NCI-H2227 treated with DMSO at 0.1 percent for 48 hours (cell line): ENCODE measurements around the gene SSBP2.
"Not testable (repeated sequence)": the region's sequence is repeated elsewhere in the genome, so short reads cannot be mapped to it uniquely, and the experiment has no call there.

Source experiments
- DNase-seq: peaks from one replicate; lab custom pipeline; 2025; lab: John Stamatoyannopoulos, UW

Gene SSBP2

GRCh38 chr5:81525690-81526089 is 225.2 kb downstream of the SSBP2 start:
- no peak for DNase-seq

DNA sequence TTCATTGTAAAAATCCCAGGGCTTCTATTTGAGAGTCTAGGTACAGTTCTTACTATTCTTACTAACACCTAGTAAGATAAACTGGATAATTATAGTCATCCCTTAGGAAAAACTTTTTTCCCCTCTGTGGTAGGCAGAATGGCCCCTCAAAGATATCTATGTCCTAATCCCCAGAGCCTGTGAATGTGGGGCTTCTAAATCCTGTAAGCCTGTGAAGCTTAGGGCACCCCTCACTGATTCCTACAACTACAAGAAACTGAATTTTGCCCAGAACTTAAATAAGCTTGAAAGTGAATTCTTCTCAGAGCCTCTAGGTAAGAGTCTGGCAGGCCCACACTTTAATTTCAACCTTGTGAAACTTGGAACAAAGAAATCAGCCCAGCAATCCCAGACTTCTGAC is 226.9 kb downstream of the SSBP2 start:
- no peak for DNase-seq

DNA sequence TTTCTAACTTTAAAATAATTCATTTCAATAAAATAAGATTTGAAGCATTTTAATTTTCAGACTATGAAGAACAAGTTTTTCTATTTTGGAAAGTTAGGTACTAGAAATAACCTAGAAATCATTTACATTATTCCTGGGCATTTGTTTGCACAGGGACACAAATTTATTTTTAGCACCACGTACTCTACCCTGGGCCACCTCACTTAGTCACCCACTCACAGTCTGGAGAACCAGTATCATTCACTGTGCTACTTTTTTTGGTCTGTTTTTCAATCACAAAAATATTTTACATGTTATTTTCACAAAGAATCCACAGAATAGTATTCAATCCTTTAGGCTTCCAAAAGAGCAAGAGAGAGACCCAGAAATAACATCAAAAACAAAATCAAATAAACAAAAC is 228.3 kb downstream of the SSBP2 start:
- no peak for DNase-seq

- DNase-seq = no peak
These were observed 230.1 kb downstream of the SSBP2 start for GRCh38 chr5:81520769-81521168.

DNA sequence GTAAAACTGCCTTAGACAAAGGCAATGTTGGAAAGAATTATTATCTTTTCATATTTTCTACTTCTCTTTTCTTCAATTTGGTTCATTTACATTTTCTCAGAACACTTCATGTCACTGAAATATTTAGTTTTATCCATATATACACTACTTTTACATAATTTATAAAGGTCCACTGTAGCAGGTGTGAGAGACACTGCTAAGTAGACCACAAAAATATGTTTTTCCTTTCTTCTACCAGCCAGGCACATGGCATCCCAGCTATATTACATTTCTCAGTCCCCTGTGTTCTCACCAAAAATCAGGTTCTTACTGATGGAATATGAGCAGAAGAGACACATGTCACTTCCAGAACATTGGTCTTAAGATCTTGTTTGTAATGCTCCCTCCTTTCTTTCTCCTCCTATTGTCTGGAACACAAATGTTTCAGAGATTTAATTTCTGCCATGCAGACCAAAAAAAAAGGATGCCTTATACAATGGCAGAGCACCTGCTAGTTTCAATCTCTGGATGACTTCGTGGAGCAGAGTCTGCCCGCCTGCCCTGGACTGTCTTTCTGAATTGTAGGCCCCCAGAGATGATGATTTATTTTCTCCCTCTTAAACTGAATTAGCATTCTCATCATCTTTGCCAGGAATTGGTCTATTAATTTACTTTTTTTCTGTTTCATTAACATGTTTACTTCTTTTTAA is 231.5 kb downstream of the SSBP2 start:
- DNase-seq = no peak

DNA sequence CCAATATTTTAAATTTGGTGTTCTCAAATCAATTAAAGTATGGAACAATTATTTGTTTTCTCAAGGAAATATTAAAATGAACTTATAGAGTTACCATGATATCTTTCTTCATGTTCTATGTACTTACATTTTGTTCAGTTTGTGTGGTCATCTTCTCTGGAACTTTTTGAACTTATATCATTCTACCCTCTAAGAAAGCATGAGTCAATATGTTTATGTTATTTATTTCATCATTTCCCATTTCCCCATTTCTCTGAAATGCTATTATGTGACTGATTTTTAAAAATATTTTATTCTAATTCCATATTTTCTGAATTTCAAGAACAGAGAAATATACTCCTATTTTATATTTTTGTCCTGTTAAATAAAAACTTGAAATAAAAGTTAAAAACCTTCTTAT is 233.4 kb downstream of the SSBP2 start:
- no peak for DNase-seq

- DNase-seq = no peak
These were observed 234.8 kb downstream of the SSBP2 start for GRCh38 chr5:81516091-81516490.

DNA sequence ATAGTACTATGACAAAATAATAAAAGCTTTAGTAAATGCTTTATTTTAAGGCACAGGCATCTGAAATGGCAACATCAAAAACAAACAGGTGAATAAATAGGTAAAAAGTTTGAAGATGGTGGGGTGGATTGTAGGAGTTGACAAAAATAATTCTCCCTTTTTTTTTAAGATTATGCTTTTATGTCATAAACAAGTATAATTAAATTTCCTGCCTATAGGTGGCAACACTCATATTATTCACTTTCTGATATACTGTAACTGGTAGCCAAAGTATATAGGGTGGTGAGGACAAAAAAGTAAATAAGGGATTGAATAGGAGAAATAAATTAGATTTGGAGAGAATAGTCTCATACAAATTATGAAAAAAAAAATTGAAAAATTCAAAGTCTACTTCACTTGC is 236.9 kb downstream of the SSBP2 start:
- no peak for DNase-seq

GRCh38 chr5:81513473-81513872 is 237.4 kb downstream of the SSBP2 start:
- no peak for DNase-seq

DNA sequence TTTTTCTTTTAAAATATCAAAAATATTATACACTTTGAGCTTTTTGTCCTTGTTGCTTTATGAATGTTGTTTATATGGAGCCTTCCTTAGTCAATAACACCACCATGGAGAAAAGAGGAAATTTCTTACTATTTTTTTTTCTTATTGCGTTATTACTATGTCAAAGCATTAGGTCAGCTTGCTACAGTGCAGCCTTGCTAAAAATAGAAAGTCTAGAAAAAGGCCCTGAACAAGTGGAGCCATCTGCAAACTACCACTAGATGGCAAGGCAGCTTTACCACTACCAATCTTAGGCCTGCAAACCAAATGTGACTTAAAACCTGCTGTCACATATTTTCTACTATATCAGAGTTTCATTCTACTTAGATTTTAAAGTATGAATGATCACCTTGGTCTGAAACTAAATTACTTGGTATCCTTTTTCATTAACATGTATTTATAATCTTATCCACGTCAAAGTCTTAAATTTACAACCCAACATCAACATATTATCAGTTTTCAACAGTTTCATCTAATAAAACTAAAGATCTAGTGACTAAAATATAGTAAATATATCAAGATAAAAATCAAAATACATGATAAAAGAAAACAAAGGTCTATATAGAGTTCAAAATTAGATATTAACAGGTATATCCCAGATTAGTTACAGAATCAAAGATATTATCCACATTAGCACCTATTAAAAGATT is 243.9 kb downstream of the SSBP2 start:
- peak; percentile 74 for DNase-seq

GRCh38 chr5:81506378-81506777 is 244.5 kb downstream of the SSBP2 start:
- DNase-seq = no peak

GRCh38 chr5:81505672-81506071 is 245.2 kb downstream of the SSBP2 start:
- DNase-seq = no peak

GRCh38 chr5:81503602-81504001 is 247.3 kb downstream of the SSBP2 start:
- DNase-seq = not testable (repeated sequence)

- no peak for DNase-seq
These were observed 255.6 kb downstream of the SSBP2 start for GRCh38 chr5:81495286-81495685.

DNA sequence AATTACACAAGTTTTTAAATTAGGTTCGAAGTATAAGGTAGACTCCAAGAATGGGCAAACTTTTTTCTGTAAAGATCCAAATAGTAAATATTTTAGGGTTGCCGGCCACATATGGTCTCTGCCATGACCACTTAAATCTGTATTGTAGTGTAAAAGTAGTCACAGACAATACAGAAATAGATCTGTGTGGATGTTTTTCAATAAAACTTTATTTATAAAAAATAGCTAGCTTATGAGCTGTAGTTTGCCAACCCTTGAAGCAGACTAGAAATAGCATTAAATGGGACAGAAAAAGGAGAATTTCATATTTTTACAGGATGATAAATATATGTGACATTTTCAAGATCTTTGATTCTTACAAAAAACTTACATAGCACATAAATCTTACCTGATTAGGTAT is 262.0 kb downstream of the SSBP2 start:
- no peak for DNase-seq

DNA sequence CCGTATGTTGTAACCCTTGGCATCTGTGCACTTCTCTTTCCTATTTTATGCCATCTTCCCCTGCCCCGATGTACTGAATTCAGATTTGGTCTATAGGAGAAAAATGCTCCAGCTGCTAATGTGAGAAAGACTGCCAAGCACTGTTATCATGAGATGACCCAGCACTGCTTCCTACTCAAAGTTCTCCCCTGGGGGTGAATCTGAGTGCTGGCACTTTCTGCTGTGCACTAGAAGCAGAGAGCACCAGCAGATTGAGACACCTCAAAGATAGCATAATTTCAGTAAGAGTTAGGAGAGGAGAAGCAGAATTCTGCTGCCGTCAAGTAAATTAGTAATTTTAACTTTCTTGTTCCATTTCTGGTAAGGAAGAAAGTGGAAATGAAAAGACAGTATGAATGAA is 264.2 kb downstream of the SSBP2 start:
- DNase-seq = no peak

- no peak for DNase-seq
These were observed 268.3 kb downstream of the SSBP2 start for GRCh38 chr5:81482595-81482994.

DNA sequence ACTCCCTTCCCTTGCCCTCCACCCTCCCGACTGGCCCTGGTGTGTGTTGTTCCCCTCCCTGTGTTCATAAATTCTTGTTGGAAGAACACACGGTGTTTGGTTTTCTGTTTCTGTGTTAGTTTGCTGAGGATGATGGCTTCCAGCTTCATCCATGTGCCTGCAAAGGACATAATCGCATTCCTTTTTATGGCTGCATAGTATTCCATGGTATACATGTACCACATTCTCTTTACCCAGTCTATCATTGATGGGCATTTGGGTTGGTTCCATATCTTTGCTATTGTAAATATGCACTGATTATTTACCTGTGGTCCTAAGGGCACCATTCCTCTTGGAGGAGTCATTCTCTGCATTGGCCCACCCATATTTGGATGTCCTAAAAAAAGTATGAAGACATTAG is 277.5 kb downstream of the SSBP2 start:
- not testable (repeated sequence) for DNase-seq

DNA sequence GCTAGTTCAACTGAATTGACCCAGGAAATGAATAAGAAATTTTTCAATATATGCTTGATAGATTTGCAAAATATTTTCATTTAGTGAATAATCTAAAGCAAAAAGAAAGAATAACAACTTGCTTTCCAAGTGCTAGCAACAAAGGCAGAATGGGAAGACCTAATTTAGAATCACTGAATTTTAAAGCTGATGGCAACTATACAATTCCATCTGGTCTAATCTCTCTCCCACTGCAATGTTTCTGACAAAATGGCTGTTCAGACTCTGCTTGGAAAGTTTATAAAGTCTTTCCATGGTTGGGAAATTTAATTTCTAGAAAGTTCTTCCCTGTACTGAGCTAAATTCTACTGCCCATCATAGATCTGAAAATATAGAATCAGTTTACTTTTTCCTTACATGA is 281.2 kb downstream of the SSBP2 start:
- no peak for DNase-seq

DNA sequence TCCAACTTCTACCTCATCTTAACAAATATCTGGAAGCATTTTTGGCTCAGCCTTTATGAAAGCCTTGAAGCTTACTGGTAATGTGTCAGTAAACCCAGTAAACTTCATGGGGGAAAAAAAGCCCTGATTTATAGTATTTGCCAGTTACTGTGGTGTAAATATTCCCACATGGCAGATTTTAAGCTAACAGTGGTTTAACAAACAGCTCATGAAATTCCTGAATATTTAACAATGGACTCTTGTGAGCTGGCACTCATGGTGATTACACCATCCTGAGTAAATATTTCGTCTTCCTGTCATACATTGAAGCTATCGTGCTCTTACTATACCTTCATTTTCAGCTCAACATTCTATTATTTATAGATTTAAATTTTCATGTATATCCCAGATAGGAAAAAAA is 300.0 kb downstream of the SSBP2 start:
- no peak for DNase-seq

GRCh38 chr5:81435023-81435422 is 315.9 kb downstream of the SSBP2 start:
- no peak for DNase-seq

- no peak for DNase-seq
These were observed 320.9 kb downstream of the SSBP2 start for GRCh38 chr5:81429985-81430384.

DNA sequence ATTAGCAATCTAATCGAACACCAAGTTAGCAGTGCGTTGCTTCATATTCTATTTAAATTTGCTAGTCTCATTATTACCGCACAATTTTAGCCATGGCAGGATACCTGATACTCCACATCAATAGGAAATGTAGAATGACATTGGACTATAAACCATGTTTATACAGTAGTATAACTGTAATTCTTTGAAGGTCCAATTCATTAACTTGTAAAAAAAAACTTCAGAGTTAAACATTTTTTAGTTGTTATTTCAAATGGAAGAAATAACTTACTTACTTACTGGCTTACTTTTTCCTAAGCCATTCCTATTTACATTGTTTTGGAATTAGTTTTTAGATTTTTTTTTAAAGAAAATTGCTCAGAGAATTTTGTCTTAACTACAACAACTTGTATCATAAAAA is 321.5 kb downstream of the SSBP2 start:
- no peak for DNase-seq

DNA sequence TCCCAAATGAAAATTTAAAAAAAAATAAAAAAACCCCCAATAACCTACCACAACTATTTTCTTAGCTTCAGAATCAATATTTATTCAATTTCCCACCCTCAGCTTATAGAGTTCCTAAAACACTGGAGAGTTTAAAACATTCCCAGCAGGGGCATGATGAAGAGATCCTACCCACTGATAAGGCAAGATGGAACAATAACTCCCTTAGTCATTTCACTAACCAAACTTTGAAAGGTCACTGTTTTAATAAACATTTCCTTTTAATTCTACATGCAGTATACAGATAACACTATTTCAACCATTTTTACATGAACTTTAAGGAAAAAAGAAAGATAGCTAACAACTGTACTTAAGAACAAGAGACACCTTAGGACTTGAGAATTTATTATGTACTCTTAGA is 322.0 kb downstream of the SSBP2 start:
- no peak for DNase-seq
